ENCODE data around the gene RHBDF2.
A peak's percentile ranks its signal among the peaks of the same experiment; 100 is the strongest.

Gene RHBDF2

GRCh38 chr17:76452660-76453430, 48.4 kb downstream of the RHBDF2 start, which contains the start of gene UBE2O:
Gene UBE2O, minus strand, starts transcription at chr17:76453152. Its CDS starts 11 bp downstream, at chr17:76453141.
- peak; percentile 59 for DNase-seq

- DNase-seq, result no peak
These were observed 49.0 kb downstream of the RHBDF2 start for GRCh38 chr17:76452127-76452659.

- DNase-seq, result no peak
These were observed 49.7 kb downstream of the RHBDF2 start for GRCh38 chr17:76451506-76451905.

- DNase-seq, result no peak
These were observed 52.1 kb downstream of the RHBDF2 start for GRCh38 chr17:76449126-76449525.

DNA sequence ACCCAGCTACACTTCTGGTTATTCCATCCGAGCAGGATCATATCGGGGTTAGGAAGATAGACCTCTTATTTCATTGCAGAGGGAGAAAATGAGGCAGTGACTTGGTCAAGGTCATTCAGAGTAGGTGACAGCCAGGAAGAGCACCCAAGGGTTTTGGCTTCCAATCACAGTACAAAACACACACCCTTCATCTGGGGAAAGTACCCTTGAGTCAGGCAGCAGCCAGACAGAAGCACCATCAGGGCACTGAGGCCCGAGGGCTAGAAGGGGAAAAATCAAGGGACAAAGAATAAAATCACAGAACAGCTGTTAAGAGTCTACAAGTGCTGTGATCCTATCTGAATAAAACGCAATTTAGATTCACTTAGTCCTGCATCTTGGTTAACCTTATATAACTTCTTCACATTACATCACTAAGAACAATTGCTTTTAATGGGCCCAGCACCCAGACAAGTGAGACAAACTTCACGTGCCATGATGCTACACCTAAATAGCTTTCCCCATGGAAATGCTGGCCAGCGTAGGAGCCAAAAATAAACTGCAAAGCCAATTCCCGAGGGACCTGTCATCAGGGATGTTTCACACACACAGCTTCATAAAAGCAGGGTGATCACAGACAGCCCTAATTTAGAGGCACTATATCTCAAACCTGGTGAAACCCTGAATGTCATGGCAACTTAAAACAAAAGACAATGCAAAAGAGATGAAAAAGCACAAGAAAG, 53.1 kb downstream of the RHBDF2 start:
- no peak for DNase-seq

DNA sequence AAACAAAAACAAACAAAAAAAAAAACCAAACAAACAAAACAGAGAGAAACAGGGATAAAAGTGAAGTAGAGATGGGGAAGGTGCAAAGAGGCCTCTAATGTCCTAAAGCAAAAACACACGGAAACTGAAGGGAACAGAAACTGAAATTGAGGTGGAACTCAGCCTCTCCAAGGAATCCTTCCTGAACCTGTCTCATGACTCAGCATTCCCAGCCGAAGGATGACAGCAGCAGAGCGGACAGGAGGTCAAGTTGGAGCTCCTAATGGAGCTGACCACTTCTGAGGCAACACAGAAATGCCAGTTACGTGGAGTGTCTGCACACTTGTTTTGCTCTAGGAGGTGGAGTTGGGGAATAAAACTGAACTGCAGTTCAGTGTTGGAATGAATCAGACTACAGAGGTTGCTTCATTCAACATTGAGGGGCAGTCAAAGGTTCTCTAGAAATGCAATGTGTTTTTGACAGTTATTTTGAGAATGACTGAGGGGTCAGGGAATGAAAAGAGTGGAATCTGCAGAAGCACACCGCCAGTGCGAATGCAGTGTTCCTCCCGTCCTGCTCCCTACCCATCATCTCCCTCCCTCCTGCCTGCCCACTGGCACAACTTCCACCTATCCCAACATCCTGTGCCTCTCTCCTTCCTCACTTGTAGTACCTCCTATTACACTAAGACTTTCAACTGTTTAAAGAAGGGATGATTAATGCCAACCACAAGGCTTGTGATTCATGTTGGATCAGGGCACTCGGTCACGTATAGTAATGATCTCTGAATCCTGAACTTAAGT, 54.6 kb downstream of the RHBDF2 start:
- no peak for DNase-seq

DNA sequence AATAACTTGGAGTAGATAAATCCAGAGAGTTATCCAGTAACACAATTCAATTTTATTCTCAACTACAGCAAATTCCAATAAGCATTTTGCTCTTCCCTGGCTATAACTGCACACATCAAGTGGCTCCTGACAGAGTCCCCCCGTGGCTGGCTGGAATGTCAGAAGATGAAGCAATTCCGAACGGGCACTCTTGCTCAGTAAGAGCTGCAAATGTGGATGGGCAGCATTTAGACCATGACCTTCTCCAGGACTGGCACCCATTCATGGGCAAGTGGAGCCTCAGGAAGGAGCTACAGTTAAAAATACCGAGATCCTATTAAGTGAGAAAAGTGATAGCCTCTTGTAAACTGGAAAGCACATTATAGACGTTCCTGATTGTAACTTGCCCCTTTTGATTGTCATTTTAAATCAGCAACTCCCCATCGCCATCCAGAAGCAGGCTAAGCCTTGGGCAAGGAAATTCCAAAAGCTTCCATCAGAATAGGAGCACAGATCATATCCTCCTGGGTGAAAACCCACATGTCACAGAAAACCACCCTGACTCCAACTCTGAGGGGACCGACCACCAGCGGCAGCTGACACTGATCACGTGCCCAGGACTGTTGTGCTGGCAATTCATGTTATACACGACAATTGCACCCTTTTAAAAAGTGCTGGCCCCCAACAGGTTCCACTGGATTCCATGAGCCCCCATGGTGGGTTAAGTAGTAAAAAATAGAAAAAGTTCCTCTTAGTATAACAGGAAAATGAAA, 55.4 kb downstream of the RHBDF2 start:
- no peak for DNase-seq

- DNase-seq, result no peak
These were observed 56.5 kb downstream of the RHBDF2 start for GRCh38 chr17:76444518-76445311.

DNA sequence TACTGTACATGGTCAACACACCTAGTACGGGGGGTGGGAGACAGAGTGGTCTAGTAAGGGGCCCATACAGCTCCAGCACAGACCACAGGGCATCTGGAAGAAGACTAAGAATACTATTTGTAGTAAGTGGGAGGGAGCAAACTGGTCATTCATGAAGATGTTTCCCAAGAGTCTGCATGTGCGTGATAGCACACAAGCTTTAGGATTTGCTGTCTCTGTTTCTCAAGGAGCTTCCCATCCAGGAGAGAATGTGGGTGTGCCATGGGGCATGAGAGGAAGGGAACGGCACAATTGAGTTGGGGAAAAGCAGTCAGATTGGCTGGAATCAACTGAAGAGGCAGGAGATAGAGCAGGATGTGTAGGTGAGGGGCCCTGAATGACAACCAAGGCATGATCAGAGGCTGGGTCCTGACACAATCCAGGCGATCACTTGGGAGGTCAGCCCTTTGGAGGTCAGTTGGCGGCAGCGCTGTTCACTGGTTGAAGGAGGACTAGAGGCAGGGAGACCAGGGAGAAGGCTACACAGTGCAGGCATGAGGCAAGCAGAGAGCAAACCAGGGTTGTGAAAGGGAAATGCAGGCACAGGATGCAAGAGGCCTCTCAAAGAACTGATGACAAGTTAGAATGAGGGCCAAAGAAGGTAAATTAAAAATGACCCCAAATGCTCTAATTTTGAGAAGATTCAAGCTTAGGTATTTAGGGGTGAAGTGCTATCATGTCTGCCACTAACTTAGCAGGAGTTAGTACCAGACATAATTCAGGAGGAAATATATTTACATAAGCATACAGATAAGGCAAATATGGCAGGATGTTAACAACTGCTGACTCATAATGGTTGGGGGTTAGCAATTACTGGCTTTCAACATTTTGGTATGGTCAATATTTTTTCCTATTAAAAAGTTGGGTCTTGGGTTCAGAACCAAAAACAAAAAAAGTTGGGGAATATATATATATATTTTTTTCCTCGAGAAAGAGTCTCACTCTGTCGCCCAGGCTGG, 58.6 kb downstream of the RHBDF2 start:
- DNase-seq, result no peak

DNA sequence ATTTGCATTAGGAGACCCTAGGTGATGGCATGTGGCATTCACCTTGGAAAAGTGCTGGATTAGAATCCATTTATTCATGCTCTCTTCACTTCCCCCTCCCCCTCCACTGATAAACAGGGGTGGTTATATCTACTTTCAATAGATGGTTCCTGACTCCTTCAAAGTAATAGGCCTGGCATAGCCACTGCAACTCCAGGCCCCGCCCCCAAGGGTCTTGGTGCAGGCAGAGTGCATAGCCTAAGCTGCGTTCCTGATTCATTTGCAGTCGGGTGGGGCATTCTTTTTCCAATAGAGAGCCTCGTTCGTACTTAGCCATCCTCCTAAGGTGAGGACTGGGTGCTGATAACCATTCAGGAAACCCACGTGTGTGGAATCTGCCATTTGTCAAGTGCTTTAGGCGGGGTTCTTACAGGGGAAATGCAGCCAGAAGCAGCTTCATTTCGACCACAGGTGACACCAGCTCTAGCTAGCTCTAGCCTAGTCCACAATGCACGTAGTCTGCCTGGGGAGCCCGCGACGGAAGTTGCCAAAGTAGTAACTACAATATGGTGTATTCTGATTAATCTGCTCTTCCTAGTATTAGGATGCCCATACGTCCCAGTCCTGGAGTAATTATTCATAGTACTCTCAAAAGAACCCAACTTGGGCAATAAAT, 59.4 kb downstream of the RHBDF2 start:
- DNase-seq, result no peak

DNA sequence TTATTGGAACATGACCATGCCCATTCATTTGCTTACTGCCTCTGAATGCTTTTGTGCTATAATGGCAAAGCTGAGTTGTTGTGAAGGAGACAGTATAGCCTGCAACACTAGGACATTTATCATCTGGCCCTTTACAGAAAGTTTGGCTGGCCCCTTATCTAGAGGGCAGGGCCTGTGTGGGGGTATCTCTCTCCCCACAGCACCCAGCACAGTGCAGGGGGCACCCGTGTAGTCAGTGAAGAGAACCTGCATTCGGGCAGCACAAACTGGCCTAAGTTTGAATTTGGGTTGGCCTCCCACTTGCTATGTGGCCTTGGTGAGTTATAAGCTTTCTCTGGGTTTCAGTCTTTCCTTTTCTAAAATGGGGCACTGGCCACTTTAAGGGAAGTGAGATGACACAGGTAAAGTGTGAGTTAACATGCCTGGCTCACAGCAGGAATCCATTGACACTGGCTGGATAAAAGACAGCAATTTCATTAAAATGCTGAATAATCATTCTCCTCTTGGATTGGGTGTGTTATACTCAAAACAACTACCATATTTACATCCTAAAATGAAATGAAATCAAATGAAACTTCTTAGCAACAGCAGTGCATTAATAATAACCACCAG, 60.4 kb downstream of the RHBDF2 start:
- no peak for DNase-seq

DNA sequence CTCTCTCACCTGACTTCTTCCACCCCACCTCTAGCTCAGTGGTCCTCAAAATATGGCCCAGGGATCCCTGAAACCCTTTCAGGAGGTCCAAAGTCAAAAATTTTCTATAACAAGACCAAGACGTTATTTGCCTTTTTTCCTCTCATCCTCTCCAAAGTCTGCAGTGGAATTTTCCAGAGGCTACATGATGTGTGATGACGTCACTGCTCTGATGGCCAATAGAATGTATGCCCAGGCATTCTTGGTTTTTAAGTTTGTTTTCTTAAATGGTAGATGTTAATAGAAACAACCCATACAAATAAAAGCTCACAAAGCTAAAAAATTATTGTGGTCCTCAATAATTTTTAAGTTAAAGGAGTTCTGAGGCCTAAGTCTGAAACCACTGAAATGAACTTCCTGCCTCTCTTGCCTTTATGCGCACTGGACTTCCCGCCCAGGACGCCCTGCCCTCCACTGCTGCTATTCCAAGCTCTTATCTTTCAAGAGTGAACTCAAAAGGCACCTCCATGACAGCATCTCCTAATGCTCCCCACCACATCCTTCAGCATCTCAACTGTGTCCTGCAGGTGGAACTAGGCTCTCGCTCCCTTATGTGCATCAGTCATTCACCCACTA, 61.8 kb downstream of the RHBDF2 start:
- no peak for DNase-seq

GRCh38 chr17:76438906-76439305, 62.3 kb downstream of the RHBDF2 start:
- no peak for DNase-seq

- DNase-seq, result no peak
These were observed 63.5 kb downstream of the RHBDF2 start for GRCh38 chr17:76437467-76438402.

DNA sequence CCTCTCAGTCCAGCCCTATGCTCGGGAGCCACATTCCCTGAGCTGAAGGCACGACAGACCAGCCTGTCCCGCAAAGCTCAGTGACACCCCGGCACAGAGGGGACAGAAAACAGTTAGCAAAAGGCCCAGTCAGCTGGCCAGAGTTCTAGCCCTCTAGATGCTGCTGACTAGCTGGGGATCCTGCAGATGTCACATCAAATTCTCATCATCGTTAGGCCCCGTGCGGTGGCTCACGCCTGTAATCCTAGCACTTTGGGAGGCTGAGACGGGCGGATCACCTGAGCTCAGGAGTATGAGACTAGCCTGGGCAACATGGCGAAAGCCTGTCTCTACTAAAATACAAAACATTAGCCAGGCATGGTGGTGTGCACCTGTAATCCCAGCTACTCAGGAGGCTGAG, 65.5 kb downstream of the RHBDF2 start:
- DNase-seq, result no peak

DNA sequence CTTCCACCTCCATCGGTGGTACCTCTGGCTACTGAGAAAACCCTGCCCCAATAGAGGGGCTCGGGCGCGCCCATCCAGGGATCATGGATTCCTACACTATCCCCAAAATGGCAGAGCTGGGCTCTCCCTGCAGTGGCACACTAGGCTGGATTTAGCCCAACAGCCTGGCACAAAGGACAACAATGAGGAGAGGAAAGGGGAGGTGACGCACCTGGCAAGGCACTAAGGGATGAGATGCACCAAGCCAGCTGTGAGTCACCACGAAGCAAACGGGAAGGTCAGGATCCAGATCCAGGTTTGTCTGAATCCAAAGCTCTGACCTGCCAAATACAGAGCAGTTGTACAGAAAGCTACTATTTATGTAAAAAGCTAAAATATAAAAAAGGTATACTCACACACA, 66.4 kb downstream of the RHBDF2 start:
- DNase-seq, result no peak

- no peak for DNase-seq
These were observed 67.5 kb downstream of the RHBDF2 start for GRCh38 chr17:76433693-76434092.

Measured in DMS79 treated with DMSO at 0.1 percent for 48 hours (cell line).